PC-3 (cell line): Measurements from ENCODE around the gene FMO3.

Source experiments
- CTCF ChIP-seq: fragments of 300-600 bp; sonication (generic); conservative IDR thresholded peaks from 2 replicates; pipeline ENCODE4 v1.5.1; 2017; ENCODE audit warnings: antibody characterized with exemption, low read depth, mild to moderate bottlenecking, low read length
- EZH2 ChIP-seq: fragments of 300-600 bp; sonication (generic); IDR thresholded peaks from one replicate; pipeline ENCODE4 v1.6.1; 2017; ENCODE audit warnings: antibody characterized with exemption, mild to moderate bottlenecking, low read length; ENCODE audit not compliant: unreplicated experiment

DNA sequence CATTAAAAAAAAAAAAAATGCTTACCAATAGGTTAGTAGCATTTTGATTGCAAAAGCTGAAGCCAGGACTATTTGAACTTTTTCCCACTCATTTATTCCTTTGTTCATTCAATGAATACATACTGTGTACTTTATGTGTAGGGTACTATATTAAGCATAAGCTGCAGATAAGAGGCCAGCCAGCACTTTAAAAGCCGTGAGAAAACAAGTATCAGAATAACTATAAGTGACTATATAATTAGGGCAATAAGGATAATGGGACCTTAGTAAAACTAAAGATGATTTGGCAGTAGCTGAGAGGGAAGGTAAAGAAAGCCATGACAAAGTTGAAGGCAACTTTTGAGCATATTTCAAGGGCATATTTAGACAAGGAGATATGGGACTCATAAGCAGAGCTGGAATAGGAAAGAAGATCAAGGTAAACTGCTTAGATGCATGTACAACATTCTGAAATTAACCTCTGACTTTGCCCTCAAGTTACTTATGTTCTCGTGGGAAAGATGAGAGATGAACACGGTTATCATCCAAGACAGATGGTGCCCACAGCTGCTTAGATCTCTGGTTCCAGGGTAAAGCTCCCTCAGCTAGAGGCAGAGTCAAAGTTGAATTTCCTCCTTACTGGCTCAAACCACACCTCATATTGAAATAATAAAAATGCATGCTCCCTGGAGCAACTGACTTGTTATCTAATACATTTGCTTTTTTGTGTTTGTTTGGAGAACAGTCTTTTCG, 50.4 kb downstream of the FMO3 start:
- TF ChIP-seq CTCF (no peak), EZH2 (no peak)
